Activated CD4-positive, alpha-beta T cell treated with anti-CD3 and anti-CD28 coated beads for 1 hour (primary cell): ENCODE data around the gene SLC10A1.

Experiments used
- DNase-seq: peaks from one replicate; pipeline ENCODE4 v3.0.0-alpha.2; 2020

The SLC10A1 gene

GRCh38 chr14:69807192-69807591 is 10.2 kb upstream of the SLC10A1 start:
- DNase-seq: no peak

DNA sequence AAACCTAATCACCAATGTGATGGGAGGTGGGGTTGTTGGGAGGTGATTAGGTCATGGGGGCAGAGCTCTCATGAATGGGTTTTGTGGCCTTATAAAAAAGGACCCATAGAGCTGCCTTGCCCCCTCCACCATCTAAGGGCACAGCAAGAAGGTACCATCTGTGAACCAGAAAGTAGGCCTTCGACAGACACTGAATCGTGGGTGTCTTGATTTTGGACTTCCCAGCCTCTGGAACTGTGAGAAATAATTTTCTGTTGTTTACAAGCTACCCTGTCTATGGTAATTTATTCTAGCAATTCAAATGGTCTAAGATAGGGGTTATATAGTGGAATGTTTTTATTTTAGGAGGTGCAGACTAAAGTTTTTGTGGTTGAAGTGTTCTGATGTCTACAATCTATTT is 7.9 kb upstream of the SLC10A1 start:
- DNase-seq: no peak

DNA sequence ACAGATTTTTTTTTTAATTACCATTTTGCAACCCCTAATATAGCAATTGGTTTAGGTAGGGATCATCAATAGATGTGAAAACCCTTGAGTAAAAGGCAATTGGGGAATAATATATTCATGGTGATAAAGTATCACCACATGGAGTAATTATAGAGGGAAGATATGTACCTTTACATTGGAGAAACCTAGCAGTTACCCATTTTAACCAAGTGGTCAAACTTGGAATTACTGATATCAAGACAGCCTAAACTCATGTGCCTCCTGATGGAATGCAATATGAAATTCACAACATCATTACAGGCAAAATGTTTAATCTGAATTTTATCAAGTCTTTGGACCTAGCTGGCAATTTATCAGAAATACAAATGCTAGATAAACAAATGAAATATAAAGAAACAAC is 6.7 kb upstream of the SLC10A1 start:
- DNase-seq: no peak

DNA sequence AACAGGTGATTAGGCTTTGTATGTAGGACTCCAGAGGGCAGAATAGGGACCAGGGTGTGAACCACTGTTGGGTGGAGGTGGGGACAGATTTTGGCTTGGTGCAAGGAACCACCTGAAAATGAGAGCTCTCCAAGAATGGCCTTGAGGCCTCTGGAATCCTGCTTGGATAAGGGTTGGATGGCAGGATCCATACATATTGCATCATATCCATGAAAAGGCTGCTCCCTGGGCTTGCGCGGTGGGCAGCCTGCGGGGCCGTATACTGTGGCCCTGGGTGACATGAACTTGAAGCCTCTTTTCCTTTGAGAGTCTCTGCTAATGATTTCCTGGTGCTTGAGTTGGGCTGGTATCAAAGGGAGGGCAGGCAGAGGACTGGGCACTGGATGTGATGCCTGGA is 1.3 kb upstream of the SLC10A1 start:
- no peak for DNase-seq

- DNase-seq: no peak
Observed at GRCh38 chr14:69797573-69798338, 715 bp upstream of the SLC10A1 start.

DNA sequence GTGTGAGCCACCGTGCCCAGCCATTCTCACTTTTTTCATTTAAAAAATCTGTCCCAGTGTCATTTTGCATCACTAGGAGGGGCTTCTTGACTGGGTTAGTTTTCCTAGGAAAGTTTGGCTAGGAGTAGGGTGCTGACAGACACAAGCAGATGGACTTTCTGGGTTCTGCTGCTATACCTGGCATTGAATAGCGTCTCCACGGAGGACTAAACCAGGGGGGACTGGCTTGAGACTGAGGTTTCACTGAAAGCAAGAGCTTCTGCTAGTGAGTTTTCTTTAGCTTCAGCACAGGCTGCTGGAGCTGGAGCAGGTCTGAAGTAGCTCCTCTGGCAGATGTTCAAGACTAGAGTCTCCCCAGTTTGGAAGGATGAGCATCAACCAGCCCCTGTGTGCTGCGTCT is 1.4 kb downstream of the SLC10A1 start:
- no peak for DNase-seq

- no peak for DNase-seq
Observed at GRCh38 chr14:69794791-69795190, 2.2 kb downstream of the SLC10A1 start.

GRCh38 chr14:69792887-69793421 is 4.1 kb downstream of the SLC10A1 start:
- no peak for DNase-seq

- no peak for DNase-seq
Observed at GRCh38 chr14:69789118-69789640, 7.9 kb downstream of the SLC10A1 start.

DNA sequence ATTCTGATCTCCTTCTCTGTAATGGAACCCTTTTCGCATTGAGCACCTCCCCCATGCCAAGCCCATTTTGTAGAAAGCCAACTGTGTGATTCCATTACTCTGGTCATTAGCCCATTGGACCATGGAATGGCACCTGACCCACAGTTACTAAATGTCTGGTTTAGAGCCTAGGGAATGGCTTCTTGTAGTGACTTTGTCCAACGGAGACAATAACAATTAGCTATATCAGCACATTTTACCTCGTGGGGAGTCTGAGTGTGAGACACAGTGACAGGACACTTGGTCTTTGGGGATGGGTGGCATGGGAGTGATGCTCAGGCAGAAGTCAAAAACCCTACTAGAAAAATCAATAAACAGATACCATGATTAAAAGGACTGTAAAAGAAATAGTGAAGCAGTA is 10.4 kb downstream of the SLC10A1 start:
- DNase-seq: no peak

GRCh38 chr14:69784942-69785341 is 12.1 kb downstream of the SLC10A1 start:
- no peak for DNase-seq

DNA sequence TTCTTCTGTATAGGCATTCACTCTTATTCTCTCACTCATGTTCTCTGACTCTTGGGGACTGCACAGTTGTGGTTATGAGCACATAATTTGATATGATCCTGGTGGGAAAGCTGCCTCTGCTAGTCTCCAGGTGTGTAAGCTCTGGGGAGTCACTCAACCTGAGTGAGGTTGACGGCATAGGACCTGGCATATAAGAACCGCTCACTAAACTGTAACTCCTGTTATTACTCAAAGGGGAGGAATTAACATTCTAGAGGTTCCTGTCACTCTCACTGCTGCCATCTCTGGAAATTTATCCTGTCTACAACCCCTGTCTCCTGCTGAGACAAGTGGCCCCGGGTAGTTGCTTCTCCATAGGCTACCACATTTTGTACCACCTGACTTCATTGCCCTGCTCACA is 16.1 kb downstream of the SLC10A1 start:
- no peak for DNase-seq

DNA sequence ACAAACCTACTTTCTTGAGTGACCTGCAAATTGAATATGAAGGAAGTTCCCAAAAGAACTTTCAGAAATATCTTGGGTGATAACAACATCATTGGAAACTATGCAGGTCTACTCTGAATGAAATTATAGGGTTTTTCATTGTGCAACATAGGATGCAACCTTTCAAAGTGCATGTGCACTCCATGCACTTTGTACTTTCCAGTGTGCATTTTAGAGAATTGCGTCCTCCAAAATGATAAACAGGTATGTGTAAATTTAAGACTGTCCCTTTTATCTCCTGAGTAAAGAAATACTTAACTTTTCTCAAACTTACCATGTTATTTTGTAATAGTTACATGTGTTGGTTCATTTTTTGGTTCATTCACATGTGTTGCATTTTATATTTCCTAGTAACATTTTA is 16.9 kb downstream of the SLC10A1 start:
- no peak for DNase-seq

DNA sequence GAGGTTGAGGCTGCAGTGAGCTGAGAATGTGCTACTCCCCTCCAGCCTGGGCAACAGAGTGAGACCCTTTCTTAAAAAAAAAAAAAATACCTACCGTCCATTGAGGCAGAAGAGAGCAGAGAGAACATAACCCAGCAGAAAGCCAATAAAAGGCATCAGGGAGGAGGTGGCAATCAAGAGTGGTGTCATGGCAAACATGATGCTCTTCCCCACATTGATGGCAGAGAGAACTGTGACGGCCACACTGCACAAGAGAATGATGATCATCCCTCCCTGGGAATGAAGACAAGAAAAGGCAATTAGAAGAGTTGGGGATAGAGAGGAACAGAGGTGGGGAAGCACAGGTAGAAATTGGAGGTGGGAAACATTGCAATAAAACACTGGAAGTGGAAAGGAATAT is 18.0 kb downstream of the SLC10A1 start:
- DNase-seq: no peak

DNA sequence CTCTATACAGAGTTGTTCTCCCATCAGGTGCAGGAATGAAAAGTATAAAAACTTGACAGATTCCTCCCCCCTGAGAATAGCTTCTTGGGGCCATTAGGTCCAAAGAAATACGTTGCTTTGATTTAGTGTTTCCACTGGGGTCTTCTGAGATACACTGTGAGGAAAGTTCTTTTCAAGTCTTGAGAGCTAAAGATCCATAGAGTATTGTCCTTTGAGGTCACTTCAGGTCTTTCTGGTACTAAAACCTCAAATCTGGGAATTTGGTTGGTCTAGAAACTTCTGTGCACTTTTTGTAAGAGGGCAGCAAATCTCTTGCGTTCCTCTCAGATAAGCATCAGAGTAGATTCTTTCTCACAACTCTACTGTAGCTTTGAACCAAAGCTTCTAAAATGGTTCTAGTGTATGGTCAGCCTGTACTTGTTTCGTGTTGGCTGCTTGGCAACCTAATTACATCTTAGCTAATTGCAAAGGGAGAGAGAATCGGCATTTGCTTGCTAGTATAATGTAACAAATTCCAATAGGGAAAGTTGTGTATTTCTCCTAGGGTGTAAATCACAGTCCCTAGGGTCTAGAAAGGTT is 20.1 kb downstream of the SLC10A1 start:
- no peak for DNase-seq

GRCh38 chr14:69775012-69775411 is 22.0 kb downstream of the SLC10A1 start:
- DNase-seq: no peak

DNA sequence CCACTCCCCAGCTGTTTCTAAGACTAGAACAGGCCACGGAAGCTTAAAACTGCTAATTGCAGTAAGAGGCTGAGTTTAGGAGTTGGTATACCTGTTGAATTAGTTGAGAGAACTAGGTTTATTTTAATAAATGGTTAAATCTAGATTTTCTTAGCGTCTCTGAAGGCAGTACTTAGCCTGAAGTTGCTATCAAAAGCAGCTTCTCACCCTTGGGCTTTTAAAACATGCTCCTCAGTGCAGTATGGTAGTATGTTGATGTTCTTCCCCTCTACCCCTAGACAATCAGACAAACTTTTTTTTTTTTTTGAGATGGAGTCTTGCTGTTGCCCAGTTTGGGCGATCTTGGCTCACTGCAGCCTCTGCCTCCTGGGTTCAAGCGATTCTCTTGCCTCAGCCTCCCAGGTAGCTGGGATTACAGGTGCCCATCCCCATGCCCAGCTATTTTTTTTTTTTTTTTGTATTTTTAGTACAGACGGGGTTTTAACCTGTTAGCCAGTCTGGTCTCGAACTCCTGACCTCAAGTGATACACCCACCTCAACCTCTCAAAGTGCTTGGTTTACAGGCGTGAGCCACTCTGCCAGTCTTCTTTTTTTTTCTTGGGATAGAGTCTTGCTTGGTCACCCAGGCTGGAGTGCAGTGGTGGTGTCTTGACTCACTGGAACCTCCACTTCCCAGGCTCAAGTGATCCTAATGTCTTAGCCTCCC is 23.3 kb downstream of the SLC10A1 start:
- no peak for DNase-seq

DNA sequence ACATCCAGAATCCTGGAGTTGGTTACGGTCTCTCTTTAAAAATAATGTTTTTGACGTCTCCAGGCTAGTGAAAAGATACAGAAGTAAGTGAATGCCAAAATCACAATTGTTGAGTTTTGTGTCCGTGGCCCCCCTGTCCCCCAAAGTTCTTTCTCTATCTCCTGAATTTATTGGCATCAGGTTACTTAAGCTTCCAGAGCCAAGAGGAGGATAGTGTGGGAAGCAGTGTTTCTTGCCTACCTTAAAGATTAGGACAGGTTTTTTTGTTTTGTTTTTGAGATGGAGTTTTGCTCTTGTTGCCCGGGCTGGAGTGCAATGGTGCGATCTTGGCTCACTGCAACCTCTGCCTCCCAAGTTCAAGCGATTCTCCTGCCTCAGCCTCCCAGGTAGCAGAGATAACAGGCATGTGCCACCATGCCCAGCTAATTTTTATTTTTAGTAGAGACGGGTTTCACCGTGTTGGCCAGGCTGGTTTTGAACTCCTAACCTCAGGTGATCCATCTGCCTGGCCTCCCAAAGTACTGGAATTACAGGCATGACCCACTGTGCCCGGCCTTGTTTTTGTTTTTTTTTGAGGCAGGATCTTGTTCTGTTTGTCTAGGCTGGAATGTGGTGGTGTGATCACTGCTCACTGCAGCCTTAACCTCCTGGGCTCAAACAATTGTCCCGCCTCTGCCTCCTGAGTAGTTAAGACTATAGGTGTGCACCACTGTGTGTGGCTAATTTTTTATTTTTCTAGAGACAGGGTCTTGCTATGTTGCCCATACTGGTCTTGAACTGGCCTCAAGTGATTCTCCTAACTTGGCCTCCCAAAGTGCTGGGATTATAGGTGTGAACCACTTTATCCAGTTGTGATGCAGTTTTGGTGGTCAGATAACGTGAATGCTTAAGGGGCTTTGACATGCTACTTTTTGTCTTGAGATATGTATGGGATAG is 24.7 kb downstream of the SLC10A1 start:
- DNase-seq: no peak

GRCh38 chr14:69771136-69771535 is 25.9 kb downstream of the SLC10A1 start:
- no peak for DNase-seq

GRCh38 chr14:69770559-69770958 is 26.5 kb downstream of the SLC10A1 start:
- DNase-seq: no peak

GRCh38 chr14:69769623-69770022 is 27.4 kb downstream of the SLC10A1 start:
- no peak for DNase-seq

- no peak for DNase-seq
Observed at GRCh38 chr14:69768873-69769272, 28.2 kb downstream of the SLC10A1 start.
